Naive thymus-derived CD4-positive, alpha-beta T cell (primary cell): ENCODE measurements around the gene MAPK8IP1. TPM values are rescaled to one million over a fixed set of nuclear protein-coding genes. Genes with fewer than 3 reads are reported as not detected.

Source experiments
- ATAC-seq: fragments of 150-1000 bp; cut with Tn5 transposase; 2 replicates; pipeline ENCODE4 v1.10.0; 2021; ENCODE audit warnings: mild to moderate bottlenecking, moderate library complexity
- CTCF ChIA-PET: fragments of 350-600 bp; sonication (Branson Sonifier 250); formaldehyde crosslinking; loops from one replicate; lab custom pipeline; 2021; ENCODE audit warnings: antibody characterized with exemption; lab: Charles Lee
- POLR2A ChIA-PET: fragments of 350-600 bp; sonication (Branson Sonifier 250); formaldehyde crosslinking; loops from one replicate; lab custom pipeline; 2021; ENCODE audit warnings: antibody characterized with exemption, inconsistent platforms; lab: Charles Lee
- DNase-seq, 9 donors: peaks; one replicate each; pipeline versions ENCODE4 v3.0.0 to v3.0.0-alpha.2; 2020 to 2022; ENCODE audit warnings: mixed read lengths in 1 of 9
- H3K27ac ChIP-seq: one replicate; pipeline ENCODE4 v1.7.0; 2013; ENCODE audit warnings: mild to moderate bottlenecking, low read depth, low read length, moderate library complexity
- H3K27me3 ChIP-seq, 2 donors: one replicate each; pipeline ENCODE4 v1.7.0; 2013; ENCODE audit warnings: low read length in 2 of 2, mild to moderate bottlenecking in 2 of 2, moderate library complexity in 2 of 2; ENCODE audit not compliant: control insufficient read depth in 2 of 2, insufficient read depth in 2 of 2
- H3K36me3 ChIP-seq, 3 experiments: 1 replicate in 2 of 3; 2 replicates in 1 of 3; pipeline ENCODE4 v1.7.0; 2013; ENCODE audit warnings: low read length in 3 of 3, mild to moderate bottlenecking in 3 of 3, moderate library complexity in 1 of 3; ENCODE audit not compliant: insufficient read depth in 3 of 3, control insufficient read depth in 2 of 3
- H3K4me1 ChIP-seq, 2 donors: one replicate each; pipeline ENCODE4 v1.7.0; 2013; ENCODE audit warnings: low read length in 2 of 2, mild to moderate bottlenecking in 2 of 2, moderate library complexity in 1 of 2; ENCODE audit not compliant: control insufficient read depth in 2 of 2, insufficient read depth in 2 of 2
- H3K4me3 ChIP-seq: 2 replicates; pipeline ENCODE4 v1.7.0; 2013; ENCODE audit warnings: mild to moderate bottlenecking, low read length
- H3K9me3 ChIP-seq, 3 experiments: 1 replicate in 2 of 3; 2 replicates in 1 of 3; pipeline ENCODE4 v1.7.0; 2013; ENCODE audit warnings: low read length in 3 of 3; ENCODE audit not compliant: control insufficient read depth in 2 of 3
- H3K27ac Mint-ChIP-seq, 9 donors: one replicate each; pipeline ENCODE4 v1.8.0; 2020 to 2022; ENCODE audit warnings: mixed read lengths in 9 of 9, mild to moderate bottlenecking in 8 of 9, moderate library complexity in 5 of 9, inconsistent platforms in 2 of 9
- H3K27me3 Mint-ChIP-seq, 5 donors: one replicate each; pipeline ENCODE4 v1.8.0; 2021 to 2022; ENCODE audit warnings: mixed read lengths in 5 of 5, mild to moderate bottlenecking in 1 of 5
- H3K36me3 Mint-ChIP-seq, 5 donors: one replicate each; pipeline ENCODE4 v1.8.0; 2020 to 2022; ENCODE audit warnings: mixed read lengths in 5 of 5, mild to moderate bottlenecking in 3 of 5, inconsistent platforms in 1 of 5
- H3K4me1 Mint-ChIP-seq, 7 donors: one replicate each; pipeline ENCODE4 v1.8.0; 2020 to 2022; ENCODE audit warnings: mixed read lengths in 7 of 7, mild to moderate bottlenecking in 3 of 7, inconsistent platforms in 1 of 7
- H3K4me3 Mint-ChIP-seq, 10 donors: one replicate each; pipeline ENCODE4 v1.8.0; 2020 to 2022; ENCODE audit warnings: mild to moderate bottlenecking in 10 of 10, mixed read lengths in 10 of 10, moderate library complexity in 6 of 10, inconsistent platforms in 2 of 10
- H3K9me3 Mint-ChIP-seq, 11 donors: one replicate each; pipeline ENCODE4 v1.8.0; 2020 to 2022; ENCODE audit warnings: mixed read lengths in 11 of 11, mild to moderate bottlenecking in 4 of 11, inconsistent platforms in 1 of 11, moderate library complexity in 1 of 11
- intact Hi-C, 2 donors: fragments of 100-400 bp; cut with micrococcal nuclease; formaldehyde crosslinking; loops; one replicate each; pipeline ENCODE4 v1.15.1; 2023
- polyA plus RNA-seq, 2 donors: library from polyadenylated mRNA; unstranded; fragments of 300-500 nt; fragmentation: Illumina TruSeq; gene quantifications; one replicate each; pipeline ENCODE4 v1.2.3, GENCODE V29; 2021
- total RNA-seq, 6 experiments: library from RNA in 5 of 6; stranded (reverse) in 5 of 6; gene quantifications; 1 replicate in 5 of 6; 2 replicates in 1 of 6; pipeline ENCODE4 v1.2.3 and lab custom pipeline; 2021 to 2026

MAPK8IP1 gene
- total and polyA plus RNA-seq, 7 experiments from 2014 or later: 0.65 to 7.0 (median 0.92) TPM; not detected in 2

GRCh38 chr11:45948356-45948755 lies 62.9 kb downstream of the MAPK8IP1 start:
- no peak overlapping the region for H3K4me3 ChIP-seq
- Mint-ChIP-seq H3K36me3 (peaks cover 20 to 60% (median 21%) of the 10 kb centered on the region in 5 donors), H3K27ac (peak overlapping the region in 2 of 9 donors; percentile 32 to 51), H3K9me3 (no peaks in the 10 kb centered on the region), H3K27me3 (no peaks in the 10 kb centered on the region), H3K4me1 (peaks cover 0 to 3% (median 0%) of the 10 kb centered on the region in 7 donors), H3K4me3 (no peak overlapping the region)
- H3K9me3 ChIP-seq: no peaks in the 10 kb centered on the region
- peaks cover 6 to 67% (median 46%) of the 10 kb centered on the region in 3 experiments for H3K36me3 ChIP-seq
- ATAC-seq: no peak
- no peak overlapping the region for H3K27ac ChIP-seq
- ChIA-PET POLR2A (no interaction called here), CTCF (interaction anchor here (0.5 kb wide), 1 partner anchor 181 kb away, joined by 3 read pairs; no protein-coding TSS in a partner anchor)
- no peaks in the 10 kb centered on the region for H3K4me1 ChIP-seq
- intact Hi-C loops: no loop called here
- DNase-seq: no peak
- no peaks in the 10 kb centered on the region for H3K27me3 ChIP-seq

- POLR2A ChIA-PET: no interaction called here
- Histone ChIP-seq H3K4me1 (no peaks in the 10 kb centered on the region), H3K36me3 (peaks cover 6 to 59% (median 45%) of the 10 kb centered on the region in 3 experiments), H3K27me3 (no peaks in the 10 kb centered on the region), H3K4me3 (no peak overlapping the region), H3K27ac (no peak overlapping the region), H3K9me3 (no peaks in the 10 kb centered on the region)
- peaks cover 0 to 3% (median 0%) of the 10 kb centered on the region in 7 donors for H3K4me1 Mint-ChIP-seq
- H3K4me3 Mint-ChIP-seq: no peak overlapping the region
- H3K27ac Mint-ChIP-seq: no peak overlapping the region
- no peaks in the 10 kb centered on the region for H3K27me3 Mint-ChIP-seq
- CTCF ChIA-PET: interaction anchor here (0.5 kb wide), 1 partner anchor 179 kb away, joined by 3 read pairs; no protein-coding TSS in a partner anchor
- H3K36me3 Mint-ChIP-seq: peaks cover 12 to 50% (median 21%) of the 10 kb centered on the region in 5 donors
- ATAC-seq (no peak), DNase-seq (no peak)
- intact Hi-C loops: no loop called here
- no peaks in the 10 kb centered on the region for H3K9me3 Mint-ChIP-seq
Observed at GRCh38 chr11:45949992-45950407, 64.5 kb downstream of the MAPK8IP1 start.

Other genes with a start within 250 kb of the MAPK8IP1 start
- gene CHST1, start 220.0 kb upstream of the MAPK8IP1 start, total RNA-seq: not detected
- gene CHST1, start 220.0 kb upstream of the MAPK8IP1 start, polyA plus RNA-seq: not detected
- gene SLC35C1, start 80.5 kb upstream of the MAPK8IP1 start, total RNA-seq: 10 to 100 TPM in 4 of 5 experiments, 1 to 10 TPM in 1; 7.9 to 22.8 (median 14.2) TPM
- gene SLC35C1, start 80.5 kb upstream of the MAPK8IP1 start, polyA plus RNA-seq: 10 to 100 TPM; 10.3 to 13.9 TPM
- gene CRY2, start 38.2 kb upstream of the MAPK8IP1 start, total RNA-seq: 100 to 1,000 TPM in 2 of 5 experiments, 10 to 100 TPM in 3; 31.1 to 202 (median 66.9) TPM
- gene CRY2, start 38.2 kb upstream of the MAPK8IP1 start, polyA plus RNA-seq: 10 to 100 TPM; 26.9 to 36.0 TPM
- 1 to 10 TPM; 3.4 to 8.2 (median 4.6) TPM for gene FREY1, start 21.6 kb downstream of the MAPK8IP1 start, total RNA-seq
- gene FREY1, start 21.6 kb downstream of the MAPK8IP1 start, polyA plus RNA-seq: not detected
- gene PEX16, start 32.2 kb downstream of the MAPK8IP1 start, total RNA-seq: 10 to 100 TPM; 48.2 to 64.3 (median 58.1) TPM
- 10 to 100 TPM; 52.9 to 56.7 TPM for gene PEX16, start 32.2 kb downstream of the MAPK8IP1 start, polyA plus RNA-seq
- 1 to 10 TPM in 4 of 5 experiments, not detected in 1; 1.2 to 4.8 (median 3.2) TPM for gene LARGE2, start 37.0 kb downstream of the MAPK8IP1 start, total RNA-seq
- under 1 TPM; 0.24 to 0.77 TPM for gene LARGE2, start 37.0 kb downstream of the MAPK8IP1 start, polyA plus RNA-seq
- gene PHF21A, start 235.8 kb downstream of the MAPK8IP1 start, total RNA-seq: 10 to 100 TPM; 50.0 to 88.5 (median 56.6) TPM
- 1 to 10 TPM; 7.2 to 7.8 TPM for gene PHF21A, start 235.8 kb downstream of the MAPK8IP1 start, polyA plus RNA-seq